Measurements from ENCODE around the gene NOVA2.

Gene NOVA2

GRCh38 chr19:45927565-45928261 is 46.0 kb downstream of the NOVA2 start:
- peak; percentile 80 for DNase-seq (ENCODE audit: low spot score)
- TF ChIP-seq CTCF (IDR thresholded peaks at IDR 0.05), result no peak
- Histone ChIP-seq H3K27ac (no peak overlapping the region), H3K4me3 (no peak overlapping the region)

- DNase-seq (ENCODE audit: low spot score), result no peak
- no peak overlapping the region for H3K27ac ChIP-seq
- no peak overlapping the region for H3K4me3 ChIP-seq
- no peak for TF ChIP-seq CTCF (IDR thresholded peaks at IDR 0.05)
Measured at GRCh38 chr19:45924891-45925447, 48.7 kb downstream of the NOVA2 start.

GRCh38 chr19:45922281-45922680 is 51.4 kb downstream of the NOVA2 start:
- no peak overlapping the region for H3K4me3 ChIP-seq
- DNase-seq (ENCODE audit: low spot score), result no peak
- H3K27ac ChIP-seq, result no peak overlapping the region
- TF ChIP-seq CTCF (IDR thresholded peaks at IDR 0.05), result no peak

- Histone ChIP-seq H3K27ac (no peak overlapping the region), H3K4me3 (no peak overlapping the region)
- no peak for TF ChIP-seq CTCF (IDR thresholded peaks at IDR 0.05)
- no peak for DNase-seq (ENCODE audit: low spot score)
Measured at GRCh38 chr19:45920458-45920857, 53.2 kb downstream of the NOVA2 start.

DNA sequence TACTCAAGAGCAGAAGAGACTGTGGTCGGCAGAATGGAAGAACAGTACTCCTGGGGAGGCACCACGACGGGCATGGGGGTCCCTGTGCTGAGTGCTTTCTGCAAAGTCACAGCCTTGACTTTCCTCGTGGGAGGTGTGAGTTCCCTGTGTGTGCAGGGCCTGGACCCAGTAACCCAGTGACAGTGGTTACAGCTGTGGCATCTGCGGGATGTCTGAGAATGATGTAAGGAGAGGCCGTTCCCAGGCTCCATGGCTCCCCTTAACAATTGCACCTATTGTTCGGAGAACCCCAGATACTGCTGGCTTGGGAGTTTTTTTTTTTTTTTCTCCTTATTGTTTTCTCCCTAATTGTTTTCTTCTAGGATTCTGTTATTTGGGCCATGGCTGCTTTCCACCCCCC is 54.0 kb downstream of the NOVA2 start:
- TF ChIP-seq CTCF (IDR thresholded peaks at IDR 0.05), result no peak
- H3K4me3 ChIP-seq, result no peak overlapping the region
- DNase-seq (ENCODE audit: low spot score), result no peak
- H3K27ac ChIP-seq, result no peak overlapping the region

DNA sequence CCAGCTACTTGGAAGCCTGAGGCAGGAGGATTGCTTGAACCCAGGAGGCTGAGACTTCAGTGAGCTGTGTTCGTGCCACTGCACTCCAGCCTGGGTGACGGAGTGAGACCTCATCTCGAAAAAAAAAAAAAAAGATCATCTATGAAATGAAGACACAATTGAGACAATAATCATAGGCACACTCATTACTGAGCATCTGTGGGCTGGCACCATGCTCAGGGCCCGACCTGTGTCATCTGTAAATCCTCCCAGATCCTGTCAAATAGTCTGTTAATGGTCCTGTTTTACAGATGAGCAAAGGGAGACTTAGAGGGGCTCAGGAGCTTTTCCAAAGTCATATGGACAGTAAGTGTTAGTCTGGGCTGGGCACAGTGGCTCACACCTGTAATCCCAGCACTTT is 54.9 kb downstream of the NOVA2 start:
- Histone ChIP-seq H3K4me3 (no peak overlapping the region), H3K27ac (no peak overlapping the region)
- no peak for TF ChIP-seq CTCF (IDR thresholded peaks at IDR 0.05)
- DNase-seq (ENCODE audit: low spot score), result no peak

DNA sequence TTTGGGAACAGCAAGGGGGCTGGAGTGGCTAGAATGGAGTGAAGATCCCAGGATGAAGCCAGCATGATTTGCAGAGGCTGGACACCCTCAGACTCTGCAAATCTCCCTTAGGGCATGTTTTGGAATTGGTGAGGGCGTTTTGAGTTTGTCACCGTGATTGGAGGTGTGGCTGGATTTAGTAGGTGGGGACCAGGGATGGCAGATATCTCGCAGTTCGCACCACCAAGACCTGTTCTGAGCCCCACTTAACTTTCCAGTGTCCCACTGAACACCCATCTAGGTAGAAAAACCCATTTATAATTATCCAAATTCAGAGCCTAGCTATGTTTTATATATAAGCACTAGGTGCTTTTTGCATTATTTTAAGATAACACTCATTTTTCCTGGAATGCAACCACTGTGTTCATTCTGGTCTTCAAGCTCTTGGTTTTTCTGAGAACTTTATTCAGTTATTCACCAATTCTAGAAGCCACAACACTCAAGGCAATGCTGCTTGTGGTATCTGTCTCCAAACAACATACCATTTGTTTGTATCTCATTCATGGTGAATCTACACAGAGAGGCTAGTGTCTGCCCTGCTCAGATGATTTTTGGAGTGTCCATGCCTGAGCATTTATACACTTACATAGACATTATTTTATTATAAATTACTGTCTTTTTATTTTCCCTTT is 56.1 kb downstream of the NOVA2 start:
- H3K27ac ChIP-seq, result no peak overlapping the region
- no peak for TF ChIP-seq CTCF (IDR thresholded peaks at IDR 0.05)
- H3K4me3 ChIP-seq, result no peak overlapping the region
- DNase-seq (ENCODE audit: low spot score), result no peak
